ENCODE results near the gene EFCAB6.

GRCh38 chr22:43827003-43827735 is 15.1 kb upstream of the EFCAB6 start:
- TF ChIP-seq TCF12 (IDR thresholded peaks at IDR 0.05; ENCODE audit: low read depth) (no peak), CREB1 (IDR thresholded peaks at IDR 0.05; ENCODE audit: low read depth) (no peak), USF1 (IDR thresholded peaks at IDR 0.05) (no peak), EP300 (IDR thresholded peaks at IDR 0.05; ENCODE audit: borderline replicate concordance) (no peak), TAF1 (IDR thresholded peaks at IDR 0.05; ENCODE audit: low read depth) (no peak), RAD21 (IDR thresholded peaks at IDR 0.05; ENCODE audit: low read depth) (no peak)
- TF ChIP-seq, protein P1, sequence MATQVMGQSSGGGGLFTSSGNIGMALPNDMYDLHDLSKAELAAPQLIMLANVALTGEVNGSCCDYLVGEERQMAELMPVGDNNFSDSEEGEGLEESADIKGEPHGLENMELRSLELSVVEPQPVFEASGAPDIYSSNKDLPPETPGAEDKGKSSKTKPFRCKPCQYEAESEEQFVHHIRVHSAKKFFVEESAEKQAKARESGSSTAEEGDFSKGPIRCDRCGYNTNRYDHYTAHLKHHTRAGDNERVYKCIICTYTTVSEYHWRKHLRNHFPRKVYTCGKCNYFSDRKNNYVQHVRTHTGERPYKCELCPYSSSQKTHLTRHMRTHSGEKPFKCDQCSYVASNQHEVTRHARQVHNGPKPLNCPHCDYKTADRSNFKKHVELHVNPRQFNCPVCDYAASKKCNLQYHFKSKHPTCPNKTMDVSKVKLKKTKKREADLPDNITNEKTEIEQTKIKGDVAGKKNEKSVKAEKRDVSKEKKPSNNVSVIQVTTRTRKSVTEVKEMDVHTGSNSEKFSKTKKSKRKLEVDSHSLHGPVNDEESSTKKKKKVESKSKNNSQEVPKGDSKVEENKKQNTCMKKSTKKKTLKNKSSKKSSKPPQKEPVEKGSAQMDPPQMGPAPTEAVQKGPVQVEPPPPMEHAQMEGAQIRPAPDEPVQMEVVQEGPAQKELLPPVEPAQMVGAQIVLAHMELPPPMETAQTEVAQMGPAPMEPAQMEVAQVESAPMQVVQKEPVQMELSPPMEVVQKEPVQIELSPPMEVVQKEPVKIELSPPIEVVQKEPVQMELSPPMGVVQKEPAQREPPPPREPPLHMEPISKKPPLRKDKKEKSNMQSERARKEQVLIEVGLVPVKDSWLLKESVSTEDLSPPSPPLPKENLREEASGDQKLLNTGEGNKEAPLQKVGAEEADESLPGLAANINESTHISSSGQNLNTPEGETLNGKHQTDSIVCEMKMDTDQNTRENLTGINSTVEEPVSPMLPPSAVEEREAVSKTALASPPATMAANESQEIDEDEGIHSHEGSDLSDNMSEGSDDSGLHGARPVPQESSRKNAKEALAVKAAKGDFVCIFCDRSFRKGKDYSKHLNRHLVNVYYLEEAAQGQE (IDR thresholded peaks at IDR 0.05; ENCODE audit: low read depth), result no peak
- TF ChIP-seq, protein P2, sequence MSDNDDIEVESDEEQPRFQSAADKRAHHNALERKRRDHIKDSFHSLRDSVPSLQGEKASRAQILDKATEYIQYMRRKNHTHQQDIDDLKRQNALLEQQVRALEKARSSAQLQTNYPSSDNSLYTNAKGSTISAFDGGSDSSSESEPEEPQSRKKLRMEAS (IDR thresholded peaks at IDR 0.05), result no peak

Data from Ishikawa (cell line).